AG09319 (cell line): ENCODE results near the gene KCTD8.

Source experiments
- DNase-seq: peaks from one replicate; pipeline ENCODE4 v3.0.0-alpha.2; 2010; ENCODE audit warnings: low read depth; ENCODE audit errors: extremely low read depth
- TF ChIP-seq, protein P1 (sequence below): IDR thresholded peaks from 2 replicates; pipeline ENCODE4 v1.5.1; 2011; ENCODE audit warnings: low read depth, mild to moderate bottlenecking, inconsistent platforms, low read length, moderate library complexity

The KCTD8 gene

DNA sequence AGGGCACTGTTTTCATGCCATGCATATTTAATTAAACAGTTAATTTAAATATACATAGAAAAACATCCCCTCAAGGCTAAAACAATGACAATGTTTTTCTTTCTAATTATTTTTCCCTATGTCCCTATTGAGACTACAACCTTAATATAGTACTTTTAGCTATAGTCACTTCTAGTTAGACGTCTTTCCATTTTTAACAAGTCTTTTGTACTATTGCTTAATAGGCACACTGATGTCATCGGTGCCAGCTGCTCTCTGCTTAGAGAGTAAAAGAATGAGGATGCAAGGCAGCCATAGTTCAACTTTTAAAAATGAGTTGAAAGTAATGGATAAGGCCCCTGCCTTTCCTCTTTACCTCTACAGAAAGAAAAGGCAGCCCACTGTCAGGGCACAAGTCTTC lies 191.1 kb downstream of the KCTD8 start:
- TF ChIP-seq, protein P1, sequence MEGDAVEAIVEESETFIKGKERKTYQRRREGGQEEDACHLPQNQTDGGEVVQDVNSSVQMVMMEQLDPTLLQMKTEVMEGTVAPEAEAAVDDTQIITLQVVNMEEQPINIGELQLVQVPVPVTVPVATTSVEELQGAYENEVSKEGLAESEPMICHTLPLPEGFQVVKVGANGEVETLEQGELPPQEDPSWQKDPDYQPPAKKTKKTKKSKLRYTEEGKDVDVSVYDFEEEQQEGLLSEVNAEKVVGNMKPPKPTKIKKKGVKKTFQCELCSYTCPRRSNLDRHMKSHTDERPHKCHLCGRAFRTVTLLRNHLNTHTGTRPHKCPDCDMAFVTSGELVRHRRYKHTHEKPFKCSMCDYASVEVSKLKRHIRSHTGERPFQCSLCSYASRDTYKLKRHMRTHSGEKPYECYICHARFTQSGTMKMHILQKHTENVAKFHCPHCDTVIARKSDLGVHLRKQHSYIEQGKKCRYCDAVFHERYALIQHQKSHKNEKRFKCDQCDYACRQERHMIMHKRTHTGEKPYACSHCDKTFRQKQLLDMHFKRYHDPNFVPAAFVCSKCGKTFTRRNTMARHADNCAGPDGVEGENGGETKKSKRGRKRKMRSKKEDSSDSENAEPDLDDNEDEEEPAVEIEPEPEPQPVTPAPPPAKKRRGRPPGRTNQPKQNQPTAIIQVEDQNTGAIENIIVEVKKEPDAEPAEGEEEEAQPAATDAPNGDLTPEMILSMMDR: no peak
- DNase-seq: no peak

DNA sequence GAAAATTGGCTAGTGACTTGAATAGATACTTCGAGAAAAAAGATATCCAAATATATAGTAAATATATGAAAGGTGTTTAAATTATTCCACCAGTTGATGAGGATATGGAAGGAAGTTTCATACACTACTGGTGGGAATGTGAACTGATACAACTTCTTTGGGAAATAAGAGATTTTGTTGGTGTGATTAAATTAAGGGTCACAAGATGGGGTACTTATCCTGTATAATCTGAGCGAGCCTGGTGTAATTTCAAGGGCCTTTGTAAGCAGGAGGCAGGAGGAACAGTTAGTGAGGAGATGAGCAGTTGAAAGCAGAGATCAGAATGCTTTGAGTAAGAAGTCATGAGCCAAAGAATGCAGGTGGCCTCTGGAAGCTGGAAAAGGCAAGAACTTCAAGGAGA lies 192.2 kb downstream of the KCTD8 start:
- TF ChIP-seq, protein P1: no peak
- DNase-seq: no peak

DNA sequence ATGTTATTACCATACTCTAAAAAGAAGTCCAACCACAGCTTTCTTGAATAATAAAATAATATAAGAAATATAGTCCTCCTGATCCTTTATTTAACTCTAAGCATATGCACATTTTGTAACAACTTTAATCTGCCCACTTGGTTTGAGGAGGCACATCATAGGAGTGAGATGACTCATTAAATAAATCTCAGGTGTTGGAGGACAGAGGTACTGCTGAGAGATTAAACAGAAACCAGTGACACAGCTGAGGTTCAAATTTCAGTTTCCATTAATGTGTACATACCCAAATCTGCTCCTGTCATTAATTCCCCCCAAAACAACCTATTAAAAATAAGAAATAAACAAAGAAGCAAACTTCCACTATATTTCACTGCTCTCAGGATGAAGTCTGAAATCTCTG lies 211.0 kb downstream of the KCTD8 start:
- no peak for DNase-seq
- TF ChIP-seq, protein P1: no peak

DNA sequence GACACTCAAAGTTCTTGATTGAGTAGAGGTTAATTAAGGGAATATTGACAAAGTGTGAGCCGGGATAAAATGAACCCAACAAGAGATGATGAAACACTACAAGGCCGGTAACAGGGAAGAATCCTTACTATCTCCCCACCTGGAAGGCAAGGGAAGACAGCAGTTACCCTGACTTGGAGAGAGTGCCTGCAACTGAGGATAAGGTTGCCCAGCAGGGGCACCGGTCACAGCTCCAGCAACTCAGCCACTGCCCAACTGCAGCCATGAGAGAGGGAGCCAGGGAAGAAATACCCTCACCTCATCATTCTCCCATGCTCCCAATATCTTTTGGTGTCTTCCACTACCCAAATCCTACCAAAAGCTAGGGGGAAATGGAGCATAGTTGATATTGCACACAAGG lies 212.7 kb downstream of the KCTD8 start:
- TF ChIP-seq, protein P1: no peak
- no peak for DNase-seq

DNA sequence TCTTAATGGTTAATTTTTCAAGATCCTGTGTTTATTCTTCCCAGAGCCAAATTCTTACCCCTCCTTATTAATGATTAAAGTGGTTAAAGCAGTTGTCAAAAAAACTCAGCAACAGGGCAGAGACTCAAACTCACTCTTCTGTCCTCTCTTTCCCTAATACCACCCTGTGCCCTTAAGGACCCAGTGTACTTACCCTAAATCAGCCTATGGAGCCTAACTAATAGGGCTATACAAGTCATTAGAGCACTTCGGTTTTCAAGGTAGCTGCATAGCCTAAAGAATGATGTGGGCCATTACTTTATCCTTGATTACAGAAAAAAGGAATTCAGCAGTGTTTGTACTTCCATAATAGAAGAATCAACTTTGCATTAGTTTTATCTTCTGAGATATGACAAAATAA lies 216.3 kb downstream of the KCTD8 start:
- TF ChIP-seq, protein P1: no peak
- no peak for DNase-seq

DNA sequence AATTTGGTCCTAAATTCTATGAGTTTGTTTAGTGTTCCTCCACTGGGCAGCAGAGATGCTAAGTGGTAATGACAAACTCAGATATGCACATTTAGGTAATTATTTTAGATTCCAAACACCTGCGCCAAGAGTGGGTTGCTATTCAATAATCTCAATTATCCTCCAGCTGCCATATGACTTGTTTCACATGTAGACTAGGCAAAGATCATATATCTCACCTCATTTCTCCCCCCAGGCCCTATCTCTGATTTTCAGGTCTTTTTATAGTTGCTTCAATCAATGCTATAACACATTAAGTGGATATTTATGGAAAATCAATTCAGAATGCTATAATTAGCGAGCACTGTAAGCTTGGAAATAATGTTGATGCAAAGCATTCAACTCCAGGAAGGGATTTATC lies 217.6 kb downstream of the KCTD8 start:
- TF ChIP-seq, protein P1: no peak
- no peak for DNase-seq

DNA sequence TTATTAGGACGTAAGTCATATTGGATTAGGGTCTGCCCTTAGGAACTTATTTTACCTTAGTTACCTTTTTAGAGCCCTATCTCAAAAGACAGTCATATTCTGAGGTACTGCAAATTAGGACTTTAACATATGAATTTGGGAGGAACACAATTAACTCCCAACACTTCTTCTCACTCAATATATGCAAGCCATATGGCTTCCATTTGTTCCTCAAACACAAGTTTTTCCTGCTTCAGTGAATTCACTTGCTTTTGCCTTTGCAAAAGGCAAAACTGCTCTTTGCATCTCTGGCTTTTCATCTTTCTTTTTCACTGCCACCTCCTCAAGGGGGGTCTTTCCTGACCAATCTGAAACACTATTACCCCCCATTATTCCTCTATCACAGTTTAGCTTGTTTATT lies 220.3 kb downstream of the KCTD8 start:
- no peak for DNase-seq
- TF ChIP-seq, protein P1: no peak
